ENCODE data around the gene BABAM2.

GRCh38 chr2:28219758-28220368 is 329.3 kb downstream of the BABAM2 start:
- no peak for TF ChIP-seq POLR2AphosphoS5 (IDR thresholded peaks at IDR 0.05; ENCODE audit: low read depth)
- TF ChIP-seq CTCF (conservative IDR thresholded peaks at IDR 0.05; ENCODE audit: low read depth in 2 of 2) = no peak
- no peak for TF ChIP-seq EZH2 (IDR thresholded peaks at IDR 0.05; ENCODE audit: low read depth, unreplicated experiment)
- TF ChIP-seq, protein P1, sequence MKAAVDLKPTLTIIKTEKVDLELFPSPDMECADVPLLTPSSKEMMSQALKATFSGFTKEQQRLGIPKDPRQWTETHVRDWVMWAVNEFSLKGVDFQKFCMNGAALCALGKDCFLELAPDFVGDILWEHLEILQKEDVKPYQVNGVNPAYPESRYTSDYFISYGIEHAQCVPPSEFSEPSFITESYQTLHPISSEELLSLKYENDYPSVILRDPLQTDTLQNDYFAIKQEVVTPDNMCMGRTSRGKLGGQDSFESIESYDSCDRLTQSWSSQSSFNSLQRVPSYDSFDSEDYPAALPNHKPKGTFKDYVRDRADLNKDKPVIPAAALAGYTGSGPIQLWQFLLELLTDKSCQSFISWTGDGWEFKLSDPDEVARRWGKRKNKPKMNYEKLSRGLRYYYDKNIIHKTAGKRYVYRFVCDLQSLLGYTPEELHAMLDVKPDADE (IDR thresholded peaks at IDR 0.05) = no peak
- TF ChIP-seq REST (IDR thresholded peaks at IDR 0.05; ENCODE audit: unreplicated experiment) = no peak
- no peak for TF ChIP-seq CREB1 (CRISPR knock-in tag; IDR thresholded peaks at IDR 0.05; ENCODE audit: low read depth)
- TF ChIP-seq STAT1 (IDR thresholded peaks at IDR 0.05; ENCODE audit: unreplicated experiment) = no peak
- TF ChIP-seq JUNB (IDR thresholded peaks at IDR 0.05; ENCODE audit: unreplicated experiment) = no peak
